Thymus (tissue), 11 donors: ENCODE data around the gene ABCB8. TPM values are rescaled to one million over a fixed set of nuclear protein-coding genes. Genes with fewer than 3 reads are reported as not detected.

Experiments used
- DNase-seq, 9 donors: peaks; one replicate each; pipeline ENCODE4 v3.0.0-alpha.2; 2013; ENCODE audit warnings: low spot score in 9 of 9, low read depth in 6 of 9, missing footprints in 1 of 9
- H3K27ac ChIP-seq, 2 donors: one replicate each; pipeline ENCODE4 v1.5.1; 2013; ENCODE audit warnings: control low read depth in 1 of 2, low read depth in 1 of 2, low read length in 1 of 2, mild to moderate bottlenecking in 1 of 2, moderate library complexity in 1 of 2
- H3K27me3 ChIP-seq, 2 donors: one replicate each; pipeline ENCODE4 v1.5.1; 2013; ENCODE audit warnings: low read length in 1 of 2; ENCODE audit not compliant: control insufficient read depth in 2 of 2, insufficient read depth in 1 of 2
- H3K36me3 ChIP-seq, 2 donors: one replicate each; pipeline ENCODE4 v1.5.1; 2013; ENCODE audit warnings: low read length in 1 of 2, mild to moderate bottlenecking in 1 of 2, moderate library complexity in 1 of 2; ENCODE audit not compliant: control insufficient read depth in 2 of 2, insufficient read depth in 2 of 2
- H3K4me1 ChIP-seq, 2 donors: one replicate each; pipeline ENCODE4 v1.5.1; 2013; ENCODE audit warnings: low read length in 2 of 2; ENCODE audit not compliant: control insufficient read depth in 2 of 2, insufficient read depth in 2 of 2
- H3K4me3 ChIP-seq, 2 donors: one replicate each; pipeline ENCODE4 v1.5.1; 2013; ENCODE audit warnings: low read length in 2 of 2, control low read depth in 1 of 2, mild to moderate bottlenecking in 1 of 2
- H3K9me3 ChIP-seq, 2 donors: one replicate each; pipeline ENCODE4 v1.5.1; 2013; ENCODE audit warnings: low read length in 1 of 2, mild to moderate bottlenecking in 1 of 2; ENCODE audit not compliant: control insufficient read depth in 2 of 2, insufficient read depth in 1 of 2
- whole genome bisulfite sequencing: extraction: QIAGEN DNeasy Blood & Tissue Kit; methylation state at CpG from one replicate; pipeline ENCODE4 v1.1.7; 2013; 5-methylcytosine and 5-hydroxymethylcytosine counted together
- polyA plus RNA-seq: library from polyadenylated mRNA; stranded (reverse); fragments of 200-250 nt; gene quantifications from one replicate; pipeline ENCODE4 v1.2.3, GENCODE V29; 2013
- total RNA-seq: library from RNA; stranded (reverse); fragments of 120-200 nt; gene quantifications from one replicate; pipeline ENCODE4 v1.2.4, GENCODE V29; 2013
- donor health status: healthy.

The ABCB8 gene
- total and polyA plus RNA-seq, 2 donors = 10.5 to 33.8 TPM

DNA sequence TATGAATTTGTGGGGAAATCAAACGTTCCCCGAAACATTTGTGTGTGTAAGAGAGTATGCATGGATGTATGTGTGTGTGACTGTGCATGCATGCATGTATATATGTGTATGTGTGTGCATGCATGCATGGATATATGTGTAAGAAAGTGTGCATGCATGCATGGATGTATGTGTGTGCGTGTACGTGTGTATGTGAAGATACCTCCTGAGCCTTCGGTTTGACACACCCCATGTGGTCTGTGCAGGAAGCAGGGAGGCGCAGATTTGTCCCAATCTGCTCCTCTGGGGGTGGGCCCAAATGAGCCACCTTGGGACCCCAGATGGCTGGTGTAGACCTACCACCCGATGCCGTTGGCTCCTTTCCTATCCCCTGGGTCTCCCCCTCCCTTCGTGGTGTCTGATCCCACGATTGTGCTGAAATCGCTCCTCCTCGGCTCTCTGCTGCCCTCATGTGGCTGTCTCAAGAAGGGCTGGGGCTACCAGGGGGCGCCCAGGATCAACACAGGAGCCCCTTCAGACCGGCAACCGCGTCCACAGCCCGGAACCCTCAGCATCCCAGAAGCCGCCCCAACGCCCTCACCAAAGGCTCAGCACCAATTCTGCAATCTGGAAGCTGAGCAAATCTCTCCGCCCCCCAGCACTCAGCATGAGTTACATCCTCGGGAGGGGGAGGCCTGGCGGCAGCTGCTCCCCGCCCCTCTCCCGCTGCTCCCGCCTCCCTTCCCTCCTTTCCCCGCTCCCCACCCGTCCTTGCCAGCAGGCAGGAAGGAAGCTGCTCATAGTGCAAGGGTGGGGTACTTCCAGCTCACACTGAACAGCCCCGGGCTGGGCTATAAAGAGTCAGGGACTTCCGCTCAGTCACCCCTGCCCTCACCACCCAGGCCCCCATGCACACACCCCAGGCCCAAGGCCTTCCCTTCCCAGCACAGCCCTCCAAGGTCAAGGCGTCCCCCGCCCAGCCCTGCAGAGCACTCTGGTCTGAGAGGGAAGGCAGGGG, 39.7 kb upstream of the ABCB8 start:
- H3K4me3 ChIP-seq = no peak overlapping the region
- peaks cover 0 to 13% of the 10 kb centered on the region in 2 donors for H3K9me3 ChIP-seq
- no peaks in the 10 kb centered on the region for H3K36me3 ChIP-seq
- H3K27me3 ChIP-seq = peaks cover 6 to 54% of the 10 kb centered on the region in 2 donors
- peaks cover 0 to 8% of the 10 kb centered on the region in 2 donors for H3K4me1 ChIP-seq
- no peak overlapping the region for H3K27ac ChIP-seq
- WGBS = 17% methylated on average over 31 of the region's 31 CpGs
- DNase-seq = peak in 2 of 9 donors; percentile 76 to 78

DNA sequence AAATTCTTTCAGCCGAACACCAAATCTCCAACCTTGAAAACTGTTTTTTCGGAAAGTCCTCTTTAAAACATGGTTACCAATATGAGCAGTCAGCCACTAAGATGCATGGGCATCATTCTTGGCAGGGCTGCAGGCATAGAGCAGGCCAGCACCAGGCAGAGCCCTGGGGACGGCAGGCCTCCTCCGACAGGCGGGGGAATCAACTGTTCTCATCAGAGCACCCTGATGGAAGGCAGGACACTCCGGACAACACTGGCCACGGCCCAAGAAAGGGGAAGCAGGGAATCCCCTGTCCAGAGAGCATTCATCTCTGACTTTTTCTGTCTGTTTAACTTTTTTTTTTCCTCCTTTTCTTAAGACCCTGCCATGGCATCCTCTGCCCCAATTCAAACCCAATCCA, 38.8 kb upstream of the ABCB8 start:
- no peak overlapping the region for H3K27ac ChIP-seq
- H3K27me3 ChIP-seq = peaks cover 6 to 52% of the 10 kb centered on the region in 2 donors
- no peak for DNase-seq
- 87% methylated on average over 7 of the region's 7 CpGs for WGBS
- H3K4me1 ChIP-seq = peaks cover 0 to 12% of the 10 kb centered on the region in 2 donors
- H3K36me3 ChIP-seq = no peaks in the 10 kb centered on the region
- H3K4me3 ChIP-seq = no peak overlapping the region
- peaks cover 0 to 13% of the 10 kb centered on the region in 2 donors for H3K9me3 ChIP-seq

DNA sequence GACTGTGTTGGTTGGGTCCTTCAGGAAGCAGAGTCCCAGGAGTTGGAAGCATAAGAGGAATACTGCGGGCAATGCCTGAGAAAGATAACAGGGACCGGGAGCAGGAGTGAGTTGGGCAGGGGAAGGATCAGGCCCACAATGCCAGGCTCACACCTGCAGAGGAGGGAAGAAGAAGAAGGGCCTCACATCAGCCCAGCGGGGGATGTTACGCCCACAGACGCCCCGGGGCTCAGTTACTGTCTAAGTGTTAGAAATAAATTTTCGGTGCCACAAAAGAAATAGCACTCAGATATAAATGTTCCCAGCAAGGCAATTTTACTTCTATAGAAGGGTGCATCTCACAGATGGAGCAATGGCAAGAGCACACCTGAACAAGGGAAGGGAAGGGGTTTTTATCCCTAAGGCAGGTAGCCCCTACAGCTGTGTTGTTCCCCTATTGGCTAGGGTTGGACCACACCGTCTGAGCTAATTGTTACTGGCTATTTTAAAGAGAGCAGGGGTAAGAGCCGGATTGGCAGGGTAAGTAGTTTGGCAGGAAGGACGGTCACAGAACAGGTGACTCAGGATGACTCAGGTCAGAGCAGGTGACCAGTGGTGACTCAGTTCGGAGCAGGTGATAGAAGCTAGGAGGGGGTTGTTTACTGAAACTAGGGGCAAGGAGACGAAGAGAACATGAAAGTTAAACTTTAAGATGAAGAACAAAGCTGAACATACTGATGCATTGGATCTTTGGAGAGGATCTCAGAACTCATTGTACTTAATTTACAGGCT, 37.6 kb upstream of the ABCB8 start, which contains the start of gene NOS3:
Gene NOS3, plus strand, starts transcription at position 602 of the 771 bp plus-strand sequence. CDS start 2,787 bp downstream, outside the sequence.
- H3K36me3 ChIP-seq = no peaks in the 10 kb centered on the region
- H3K27ac ChIP-seq = no peak within 1 kb of the TSS
- 97% methylated on average over 12 of the region's 12 CpGs for WGBS
- H3K4me3 ChIP-seq = no peak within 1 kb of the TSS
- H3K9me3 ChIP-seq = peaks cover 0 to 13% of the 10 kb centered on the region in 2 donors
- H3K4me1 ChIP-seq = peaks cover 0 to 19% of the 10 kb centered on the region in 2 donors
- no peak for DNase-seq
- H3K27me3 ChIP-seq = peaks cover 6 to 58% of the 10 kb centered on the region in 2 donors

DNA sequence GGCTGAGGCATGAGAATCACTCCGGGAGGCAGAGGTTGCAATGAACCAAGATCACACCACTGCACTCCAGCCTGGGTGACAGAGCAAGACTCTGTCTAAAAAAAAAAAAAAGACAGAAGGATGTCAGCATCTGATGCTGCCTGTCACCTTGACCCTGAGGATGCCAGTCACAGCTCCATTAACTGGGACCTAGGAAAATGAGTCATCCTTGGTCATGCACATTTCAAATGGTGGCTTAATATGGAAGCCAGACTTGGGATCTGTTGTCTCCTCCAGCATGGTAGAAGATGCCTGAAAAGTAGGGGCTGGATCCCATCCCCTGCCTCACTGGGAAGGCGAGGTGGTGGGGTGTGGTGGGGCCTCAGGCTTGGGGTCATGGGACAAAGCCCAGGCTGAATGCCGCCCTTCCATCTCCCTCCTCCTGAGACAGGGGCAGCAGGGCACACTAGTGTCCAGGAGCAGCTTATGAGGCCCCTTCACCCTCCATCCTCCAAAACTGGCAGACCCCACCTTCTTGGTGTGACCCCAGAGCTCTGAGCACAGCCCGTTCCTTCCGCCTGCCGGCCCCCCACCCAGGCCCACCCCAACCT, 36.1 kb upstream of the ABCB8 start:
- 92% methylated on average over 6 of the region's 6 CpGs for WGBS
- peaks cover 4 to 28% of the 10 kb centered on the region in 2 donors for H3K4me1 ChIP-seq
- no peak overlapping the region for H3K4me3 ChIP-seq
- peaks cover 0 to 13% of the 10 kb centered on the region in 2 donors for H3K9me3 ChIP-seq
- no peak overlapping the region for H3K27ac ChIP-seq
- no peak for DNase-seq
- H3K27me3 ChIP-seq = peaks cover 6 to 52% of the 10 kb centered on the region in 2 donors
- H3K36me3 ChIP-seq = no peaks in the 10 kb centered on the region

DNA sequence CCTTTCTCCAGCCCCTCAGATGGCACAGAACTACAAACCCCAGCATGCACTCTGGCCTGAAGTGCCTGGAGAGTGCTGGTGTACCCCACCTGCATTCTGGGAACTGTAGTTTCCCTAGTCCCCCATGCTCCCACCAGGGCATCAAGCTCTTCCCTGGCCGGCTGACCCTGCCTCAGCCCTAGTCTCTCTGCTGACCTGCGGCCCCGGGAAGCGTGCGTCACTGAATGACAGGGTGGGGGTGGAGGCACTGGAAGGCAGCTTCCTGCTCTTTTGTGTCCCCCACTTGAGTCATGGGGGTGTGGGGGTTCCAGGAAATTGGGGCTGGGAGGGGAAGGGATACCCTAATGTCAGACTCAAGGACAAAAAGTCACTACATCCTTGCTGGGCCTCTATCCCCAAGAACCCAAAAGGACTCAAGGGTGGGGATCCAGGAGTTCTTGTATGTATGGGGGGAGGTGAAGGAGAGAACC, 35.4 kb upstream of the ABCB8 start:
- peaks cover 4 to 28% of the 10 kb centered on the region in 2 donors for H3K4me1 ChIP-seq
- WGBS = 70% methylated on average over 5 of the region's 5 CpGs
- no peak overlapping the region for H3K27ac ChIP-seq
- DNase-seq = no peak
- H3K36me3 ChIP-seq = no peaks in the 10 kb centered on the region
- H3K4me3 ChIP-seq = no peak overlapping the region
- H3K9me3 ChIP-seq = peaks cover 0 to 13% of the 10 kb centered on the region in 2 donors
- peaks cover 6 to 52% of the 10 kb centered on the region in 2 donors for H3K27me3 ChIP-seq

DNA sequence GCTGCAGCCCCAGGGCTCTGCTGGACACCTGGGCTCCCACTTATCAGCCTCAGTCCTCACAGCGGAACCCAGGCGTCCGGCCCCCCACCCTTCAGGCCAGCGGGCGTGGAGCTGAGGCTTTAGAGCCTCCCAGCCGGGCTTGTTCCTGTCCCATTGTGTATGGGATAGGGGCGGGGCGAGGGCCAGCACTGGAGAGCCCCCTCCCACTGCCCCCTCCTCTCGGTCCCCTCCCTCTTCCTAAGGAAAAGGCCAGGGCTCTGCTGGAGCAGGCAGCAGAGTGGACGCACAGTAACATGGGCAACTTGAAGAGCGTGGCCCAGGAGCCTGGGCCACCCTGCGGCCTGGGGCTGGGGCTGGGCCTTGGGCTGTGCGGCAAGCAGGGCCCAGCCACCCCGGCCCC, 34.7 kb upstream of the ABCB8 start:
- Histone ChIP-seq H3K4me3 (no peak overlapping the region), H3K27ac (no peak overlapping the region), H3K9me3 (peaks cover 0 to 13% of the 10 kb centered on the region in 2 donors), H3K36me3 (no peaks in the 10 kb centered on the region), H3K27me3 (peaks cover 6 to 51% of the 10 kb centered on the region in 2 donors), H3K4me1 (peaks cover 8 to 31% of the 10 kb centered on the region in 2 donors)
- DNase-seq = no peak
- WGBS = 95% methylated on average over 14 of the region's 14 CpGs

DNA sequence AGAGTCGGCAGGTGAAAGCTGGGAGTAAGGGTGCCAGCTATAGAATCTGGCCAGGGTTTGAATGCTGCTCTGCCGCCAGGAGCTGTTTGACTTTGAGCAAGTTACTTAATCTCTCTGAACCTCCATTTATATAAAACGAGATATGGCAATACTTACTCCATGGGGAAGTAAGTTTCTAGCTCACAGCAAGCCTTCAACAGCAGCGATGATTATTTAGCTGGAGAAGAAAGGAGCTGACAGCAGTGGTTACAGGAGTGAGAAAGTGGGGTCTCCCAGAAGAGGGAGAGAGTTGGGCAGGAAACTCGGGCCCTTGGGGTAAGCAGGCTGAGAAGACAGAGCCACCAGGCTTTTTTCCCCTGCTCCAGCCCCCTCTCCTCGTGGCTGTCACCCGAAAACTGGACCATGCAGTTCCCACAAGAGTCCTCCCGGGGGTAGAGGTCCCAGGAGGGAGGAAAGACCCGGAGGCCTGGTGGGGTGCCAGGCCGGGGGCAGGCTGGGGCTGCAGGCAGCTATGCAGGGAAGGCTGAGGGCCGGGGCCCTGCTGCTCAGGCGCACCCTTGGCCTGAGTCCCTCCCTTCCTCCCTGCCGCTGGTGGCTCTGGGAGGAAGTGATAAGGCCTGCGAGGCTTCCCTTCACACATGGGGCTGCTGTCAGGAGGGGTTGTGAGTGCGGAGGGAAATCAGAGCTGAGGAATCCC, 34.0 kb upstream of the ABCB8 start:
- peaks cover 2 to 47% of the 10 kb centered on the region in 2 donors for H3K27me3 ChIP-seq
- no peak for DNase-seq
- H3K4me3 ChIP-seq = no peak overlapping the region
- peaks cover 0 to 13% of the 10 kb centered on the region in 2 donors for H3K9me3 ChIP-seq
- no peaks in the 10 kb centered on the region for H3K36me3 ChIP-seq
- WGBS = 26% methylated on average over 15 of the region's 15 CpGs
- no peak overlapping the region for H3K27ac ChIP-seq
- peaks cover 8 to 28% of the 10 kb centered on the region in 2 donors for H3K4me1 ChIP-seq

DNA sequence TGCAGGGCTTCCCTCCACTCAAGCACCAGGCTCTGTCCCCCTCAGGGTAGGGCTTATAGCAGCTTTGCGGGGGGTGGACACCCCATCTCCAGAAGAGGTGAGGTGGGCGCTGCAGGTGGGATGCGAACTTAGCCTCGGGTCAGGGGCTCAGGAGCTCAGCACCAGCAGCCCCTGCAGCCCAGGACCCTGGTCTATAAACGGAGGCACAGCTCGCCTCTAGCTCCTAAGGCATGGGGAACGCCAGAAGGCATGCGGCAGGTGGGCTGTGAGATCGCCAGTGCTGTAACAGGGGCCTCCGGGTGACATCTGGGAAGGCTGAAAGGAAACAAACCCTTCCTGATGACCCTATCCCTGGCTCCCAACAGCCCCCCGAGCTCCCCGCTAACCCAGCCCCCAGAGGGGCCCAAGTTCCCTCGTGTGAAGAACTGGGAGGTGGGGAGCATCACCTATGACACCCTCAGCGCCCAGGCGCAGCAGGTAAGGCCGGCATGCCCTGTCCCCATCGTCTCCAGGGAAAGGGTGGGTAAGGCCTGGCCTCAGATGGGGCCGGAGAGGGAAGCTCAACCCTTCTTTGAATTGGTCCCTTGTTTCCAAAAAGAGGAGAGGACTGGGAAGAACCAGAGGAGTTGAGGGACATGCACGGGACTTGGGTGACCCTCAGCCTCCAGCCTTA, 33.3 kb upstream of the ABCB8 start:
- Histone ChIP-seq H3K4me1 (peaks cover 8 to 28% of the 10 kb centered on the region in 2 donors), H3K9me3 (peaks cover 0 to 12% of the 10 kb centered on the region in 2 donors), H3K4me3 (no peak overlapping the region), H3K27me3 (peaks cover 0 to 41% of the 10 kb centered on the region in 2 donors), H3K36me3 (no peaks in the 10 kb centered on the region), H3K27ac (no peak overlapping the region)
- no peak for DNase-seq
- WGBS = 36% methylated on average over 19 of the region's 19 CpGs
